GM19395 (cell line): ENCODE results near the gene ZP1.
"Not testable (repeated sequence)": the region's sequence is repeated elsewhere in the genome, so short reads cannot be mapped to it uniquely, and the experiment has no call there.

Experiments used
- ATAC-seq: cut with Tn5 transposase; IDR thresholded peaks from one replicate; pipeline ENCODE4 v1.9.1; 2021; ENCODE audit warnings: mild to moderate bottlenecking, moderate library complexity; ENCODE audit not compliant: unreplicated experiment

Gene ZP1, protein sequence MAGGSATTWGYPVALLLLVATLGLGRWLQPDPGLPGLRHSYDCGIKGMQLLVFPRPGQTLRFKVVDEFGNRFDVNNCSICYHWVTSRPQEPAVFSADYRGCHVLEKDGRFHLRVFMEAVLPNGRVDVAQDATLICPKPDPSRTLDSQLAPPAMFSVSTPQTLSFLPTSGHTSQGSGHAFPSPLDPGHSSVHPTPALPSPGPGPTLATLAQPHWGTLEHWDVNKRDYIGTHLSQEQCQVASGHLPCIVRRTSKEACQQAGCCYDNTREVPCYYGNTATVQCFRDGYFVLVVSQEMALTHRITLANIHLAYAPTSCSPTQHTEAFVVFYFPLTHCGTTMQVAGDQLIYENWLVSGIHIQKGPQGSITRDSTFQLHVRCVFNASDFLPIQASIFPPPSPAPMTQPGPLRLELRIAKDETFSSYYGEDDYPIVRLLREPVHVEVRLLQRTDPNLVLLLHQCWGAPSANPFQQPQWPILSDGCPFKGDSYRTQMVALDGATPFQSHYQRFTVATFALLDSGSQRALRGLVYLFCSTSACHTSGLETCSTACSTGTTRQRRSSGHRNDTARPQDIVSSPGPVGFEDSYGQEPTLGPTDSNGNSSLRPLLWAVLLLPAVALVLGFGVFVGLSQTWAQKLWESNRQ

DNA sequence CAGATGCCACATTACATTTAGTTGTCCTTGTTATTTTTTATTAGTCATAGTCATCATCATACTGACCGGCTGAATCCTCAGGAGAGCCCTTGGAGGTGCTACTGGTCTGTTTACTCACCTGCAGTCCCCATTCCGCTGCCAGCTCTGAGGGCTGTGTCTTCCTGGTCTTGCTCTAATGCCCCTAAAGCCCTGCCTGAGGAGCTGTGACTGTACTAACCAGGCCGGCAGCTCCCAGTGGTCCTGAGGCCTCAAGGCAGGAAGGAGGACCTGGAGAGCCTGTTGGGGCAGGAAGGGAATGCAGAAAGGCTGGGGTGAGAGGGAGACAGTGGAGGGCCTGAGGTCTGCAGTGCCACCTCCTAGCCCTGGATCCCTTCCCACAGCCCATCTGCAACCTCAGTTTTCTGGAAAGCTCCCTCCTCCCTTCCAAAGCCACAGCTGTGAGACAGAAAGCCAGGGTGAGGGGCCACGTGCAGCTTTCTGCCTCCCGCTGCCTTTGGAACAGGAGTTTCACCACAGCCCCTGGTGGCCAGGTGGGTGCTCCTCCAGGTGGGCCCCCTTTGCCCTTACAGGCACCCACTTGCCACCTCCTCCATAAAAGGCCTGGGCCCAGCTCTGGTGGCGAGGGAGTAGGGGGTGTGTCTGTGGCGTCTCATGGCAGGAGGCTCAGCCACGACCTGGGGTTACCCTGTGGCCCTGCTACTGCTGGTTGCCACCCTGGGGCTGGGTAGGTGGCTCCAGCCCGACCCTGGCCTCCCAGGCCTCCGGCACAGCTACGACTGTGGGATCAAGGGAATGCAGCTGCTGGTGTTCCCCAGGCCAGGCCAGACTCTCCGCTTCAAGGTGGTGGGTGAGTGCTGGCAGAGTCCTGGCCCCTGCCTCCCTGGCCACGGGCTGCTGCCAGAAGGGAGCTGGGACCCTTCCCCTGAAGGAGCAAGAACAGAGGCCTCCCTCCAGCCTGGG is at the start of gene ZP1:
ZP1 (plus strand) TSS at position 632 of the 960 bp plus-strand sequence; CDS start at position 652, 20 bp downstream.
- ATAC-seq: no peak

GRCh38 chr11:60818057-60818456 is 49.3 kb upstream of the ZP1 start:
- ATAC-seq: no peak

DNA sequence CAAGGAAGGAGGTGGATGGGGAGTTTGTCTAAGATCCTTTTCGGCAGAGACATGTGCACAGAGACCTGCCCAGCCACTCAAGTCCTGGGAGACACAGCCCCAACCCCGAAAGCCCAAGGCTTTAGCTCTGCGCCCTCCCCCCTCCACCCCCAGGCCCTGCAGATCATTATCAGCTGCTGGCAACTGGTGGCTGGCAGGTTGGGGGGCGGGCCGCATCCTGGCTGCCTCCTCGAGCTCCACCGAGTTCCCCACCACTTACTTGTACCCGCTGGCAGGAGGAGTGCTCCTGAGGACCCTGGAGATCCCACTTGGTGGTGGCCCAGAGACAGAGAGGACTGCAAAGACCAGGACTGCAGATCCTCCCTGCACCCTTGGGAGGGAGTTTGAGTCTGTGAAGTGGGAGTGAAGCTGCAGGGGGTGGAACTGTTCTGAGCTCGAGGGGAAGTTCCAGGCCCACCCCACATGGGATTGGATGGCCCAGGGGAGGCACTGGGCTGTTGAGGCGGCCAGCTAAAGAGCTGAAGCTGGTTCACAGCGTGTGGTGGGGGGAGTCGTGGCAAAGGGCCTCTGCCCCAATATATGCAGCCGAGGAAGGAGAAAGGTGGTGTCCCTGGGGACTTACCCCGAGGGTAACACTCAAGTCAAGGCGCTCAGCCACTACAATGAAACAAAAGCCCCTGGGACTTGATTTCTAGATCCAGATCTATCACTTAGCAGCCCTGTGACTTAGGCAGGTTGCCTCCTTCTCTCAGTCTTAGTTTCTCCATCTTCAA is 45.3 kb upstream of the ZP1 start:
- ATAC-seq: no peak

DNA sequence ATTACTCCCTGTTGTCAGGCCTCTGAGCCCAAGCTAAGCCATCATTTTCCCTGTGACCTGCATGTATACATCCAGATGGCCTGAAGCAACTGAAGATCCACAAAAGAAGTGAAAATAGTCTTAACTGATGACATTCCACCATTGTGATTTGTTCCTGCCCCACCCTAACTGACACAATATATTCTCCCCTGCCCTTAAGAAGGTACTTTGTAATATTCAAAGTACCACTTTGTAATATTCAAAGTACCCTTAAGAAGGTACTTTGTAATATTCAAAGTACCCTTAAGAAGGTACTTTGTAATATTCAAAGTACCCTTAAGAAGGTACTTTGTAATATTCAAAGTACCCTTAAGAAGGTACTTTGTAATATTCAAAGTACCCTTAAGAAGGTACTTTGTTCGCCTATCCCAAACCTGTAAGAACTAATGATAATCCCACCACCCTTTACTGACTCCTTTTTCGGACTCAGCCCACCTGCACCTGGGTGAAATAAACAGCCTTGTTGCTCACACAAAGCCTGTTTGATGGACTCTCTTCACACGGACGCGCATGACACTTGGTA is 43.5 kb upstream of the ZP1 start:
- ATAC-seq: not testable (repeated sequence)

DNA sequence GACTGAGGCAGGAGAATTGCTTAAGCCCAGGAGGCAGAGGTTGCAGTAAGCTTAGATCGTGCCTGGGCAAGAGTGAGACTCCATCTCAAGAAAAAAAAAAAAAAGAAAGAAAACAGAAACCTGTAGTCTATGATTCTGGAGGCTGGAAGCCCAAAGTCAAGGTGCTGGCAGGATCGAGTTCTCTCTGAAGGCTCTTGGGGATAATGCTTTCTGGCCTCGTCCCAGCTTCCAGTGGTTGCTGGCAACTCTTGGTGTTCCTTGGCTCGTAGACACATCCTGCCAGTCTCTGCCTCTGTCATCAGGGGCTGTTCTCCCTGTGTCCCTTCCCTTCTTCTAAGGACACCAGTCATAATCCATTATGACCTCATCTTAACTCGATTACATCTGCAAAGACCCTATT is 42.2 kb upstream of the ZP1 start:
- ATAC-seq: no peak

DNA sequence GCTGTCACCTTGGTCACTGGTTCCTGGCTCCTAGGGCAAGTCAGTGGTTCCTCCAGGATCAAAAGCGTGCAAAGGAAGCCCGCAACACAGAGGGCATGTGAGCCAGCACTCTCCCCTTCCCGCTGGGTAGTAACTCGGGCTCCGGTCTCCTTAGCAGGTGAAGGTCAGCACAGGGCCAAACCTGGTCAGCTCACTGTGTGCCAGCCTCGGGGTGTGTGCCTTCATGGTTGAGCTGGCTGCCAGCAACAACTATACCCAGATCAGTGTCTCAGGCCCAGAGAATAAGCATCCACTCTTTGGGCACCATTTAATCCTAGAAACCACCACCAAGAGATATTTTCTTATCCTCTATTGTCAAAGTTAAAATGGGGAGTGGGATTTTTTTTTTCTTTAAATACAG is 41.6 kb upstream of the ZP1 start:
- ATAC-seq: no peak

DNA sequence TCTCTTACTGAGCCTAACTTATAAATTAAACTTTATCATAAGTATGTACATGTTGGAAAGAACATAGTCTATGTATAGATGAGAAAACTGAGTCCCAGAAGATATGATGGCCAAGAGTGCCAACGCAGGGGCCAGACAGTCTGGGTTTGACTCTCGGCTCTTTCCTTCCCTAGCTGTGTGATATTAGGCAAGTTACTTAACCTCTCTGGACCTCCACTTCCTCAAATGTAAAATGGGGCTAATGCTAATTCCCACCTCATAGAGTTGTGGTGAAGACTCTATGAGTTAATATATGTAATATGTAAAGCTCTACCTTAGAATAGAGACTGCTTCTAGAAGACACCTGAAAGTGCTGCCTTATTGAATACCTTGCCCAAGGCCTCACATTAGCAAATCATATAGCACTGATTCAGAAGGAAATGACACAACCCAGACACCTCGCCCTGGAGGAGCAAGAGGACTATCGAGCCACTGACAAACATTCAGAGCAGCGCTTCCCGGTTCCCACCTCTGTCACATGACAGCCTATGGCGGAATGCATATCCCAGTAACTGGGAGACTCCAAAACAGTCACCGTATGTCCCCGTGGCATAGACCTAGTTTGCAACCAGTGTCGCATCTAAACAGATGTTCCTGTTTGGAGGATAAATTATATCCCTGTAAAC is 36.7 kb upstream of the ZP1 start:
- no peak for ATAC-seq

DNA sequence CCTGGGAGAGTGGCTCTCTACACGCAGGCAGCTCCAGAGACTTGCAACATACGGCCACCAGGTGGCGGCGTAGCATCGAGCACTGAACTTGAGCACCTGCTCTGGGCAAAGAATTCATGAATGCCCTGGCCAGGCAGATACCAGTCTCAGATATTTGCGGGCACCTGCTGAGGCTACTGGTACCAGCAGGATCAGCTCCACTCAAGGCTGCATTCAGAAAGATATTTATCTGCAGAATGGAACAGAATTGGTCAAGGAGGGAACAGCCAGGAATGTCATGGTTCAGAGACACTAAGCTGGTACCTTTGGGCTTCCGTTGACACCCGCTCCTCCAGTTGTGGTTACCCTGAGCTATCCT is 36.2 kb upstream of the ZP1 start:
- ATAC-seq: peak; percentile 75

- ATAC-seq: no peak
These were observed 35.8 kb upstream of the ZP1 start for GRCh38 chr11:60831501-60832079.

DNA sequence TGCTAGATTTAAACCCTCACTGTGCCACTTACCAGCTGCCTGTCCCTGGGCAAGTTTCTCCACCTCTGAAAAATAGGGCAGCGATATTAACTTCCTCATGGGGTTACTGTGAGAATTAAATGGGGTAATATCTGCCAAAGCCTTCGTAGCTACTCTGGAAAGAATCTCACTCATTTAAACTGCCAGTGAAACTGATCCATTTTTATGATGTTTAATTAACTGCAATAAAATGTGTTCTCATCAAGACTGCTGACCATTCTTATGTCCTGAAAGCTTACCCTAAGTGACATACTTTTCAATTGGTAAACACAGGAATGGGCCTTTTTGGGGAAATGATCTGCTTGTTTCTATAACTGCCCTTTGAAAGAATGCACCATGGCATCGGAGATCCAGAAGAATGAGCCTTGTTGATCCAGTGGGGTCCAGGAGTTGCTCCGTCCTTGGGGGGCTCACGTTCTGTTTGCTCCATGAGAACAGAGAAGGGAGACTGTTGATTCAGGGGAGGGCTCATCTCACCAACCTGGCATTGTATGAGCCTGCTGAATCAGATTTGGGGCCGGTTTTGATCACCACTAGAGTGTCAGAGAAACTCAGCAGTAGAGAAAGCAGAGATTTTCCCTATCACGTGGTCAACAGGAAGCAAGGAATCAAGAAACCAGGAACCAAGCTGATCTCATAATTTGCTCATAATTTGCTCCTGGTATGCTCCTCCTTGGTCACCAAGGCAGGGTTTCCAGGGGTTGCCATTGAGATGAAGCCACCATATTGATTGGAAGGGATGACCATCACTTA is 32.4 kb upstream of the ZP1 start:
- ATAC-seq: no peak

- no peak for ATAC-seq
These were observed 31.9 kb upstream of the ZP1 start for GRCh38 chr11:60835534-60835846.

- ATAC-seq: no peak
These were observed 30.4 kb upstream of the ZP1 start for GRCh38 chr11:60836866-60837515.

DNA sequence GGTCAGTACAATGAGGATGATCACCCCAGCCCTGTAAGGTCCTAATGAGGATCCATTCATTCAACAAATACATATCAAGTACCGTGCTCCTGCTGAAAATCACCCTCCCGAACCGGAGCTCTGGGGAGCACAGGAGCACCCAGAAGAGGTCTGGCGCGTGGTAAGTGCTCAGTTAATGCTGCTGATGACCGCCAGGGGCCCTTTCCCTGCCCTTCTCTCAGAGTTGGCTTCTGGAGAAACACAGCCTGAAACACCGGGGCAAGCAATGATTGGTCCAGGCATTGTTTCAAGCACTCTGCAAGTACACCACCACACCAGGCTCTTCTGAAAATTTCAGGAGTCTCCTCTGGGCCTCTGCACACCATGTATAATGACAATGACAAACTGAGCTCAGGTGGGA is 29.2 kb upstream of the ZP1 start:
- no peak for ATAC-seq

DNA sequence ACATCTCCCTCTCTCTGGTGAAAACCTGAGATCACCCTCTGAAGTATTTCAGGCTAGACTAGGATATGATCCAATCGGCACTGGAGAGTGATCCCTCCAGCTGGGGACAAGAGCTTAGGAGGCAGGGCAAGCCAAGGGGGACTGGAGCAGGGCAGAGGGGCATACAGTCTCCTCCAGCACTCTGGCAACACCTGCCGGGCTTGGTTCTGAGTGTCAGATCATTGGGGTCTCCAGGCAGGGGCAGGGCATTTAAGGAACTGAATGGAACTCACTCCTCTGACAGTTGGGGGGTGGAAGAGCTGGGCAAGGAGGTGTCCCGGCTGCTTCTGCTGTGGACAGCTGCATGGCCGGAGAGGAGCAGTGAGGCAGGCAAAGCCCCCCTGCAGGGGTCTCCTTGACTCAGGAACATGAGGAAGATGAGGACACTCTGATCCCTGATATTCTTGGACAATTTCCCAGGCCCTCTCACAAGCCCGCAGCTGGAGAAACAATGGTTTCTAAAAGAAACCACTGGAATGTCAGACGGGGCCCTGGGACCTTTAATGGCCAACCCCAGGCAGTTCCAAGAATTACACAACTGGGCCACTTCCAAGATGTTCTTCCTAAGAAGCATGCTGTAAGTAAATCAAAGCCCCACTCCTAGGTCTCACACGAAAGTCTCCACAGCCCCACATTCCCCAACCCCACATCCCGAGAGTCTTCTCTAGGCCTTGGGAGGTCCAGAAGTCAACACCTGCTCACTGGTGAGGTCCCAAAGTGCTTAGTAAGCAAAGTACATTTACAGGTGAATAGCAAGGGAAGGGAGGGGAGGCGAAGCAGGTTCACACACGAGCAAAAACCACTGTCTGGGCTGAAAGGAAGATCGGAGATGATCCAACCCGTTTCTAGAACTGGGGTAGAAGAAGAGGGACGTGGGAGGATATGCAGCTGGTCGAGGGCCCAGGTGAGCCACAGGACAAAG is 26.6 kb upstream of the ZP1 start:
- no peak for ATAC-seq

DNA sequence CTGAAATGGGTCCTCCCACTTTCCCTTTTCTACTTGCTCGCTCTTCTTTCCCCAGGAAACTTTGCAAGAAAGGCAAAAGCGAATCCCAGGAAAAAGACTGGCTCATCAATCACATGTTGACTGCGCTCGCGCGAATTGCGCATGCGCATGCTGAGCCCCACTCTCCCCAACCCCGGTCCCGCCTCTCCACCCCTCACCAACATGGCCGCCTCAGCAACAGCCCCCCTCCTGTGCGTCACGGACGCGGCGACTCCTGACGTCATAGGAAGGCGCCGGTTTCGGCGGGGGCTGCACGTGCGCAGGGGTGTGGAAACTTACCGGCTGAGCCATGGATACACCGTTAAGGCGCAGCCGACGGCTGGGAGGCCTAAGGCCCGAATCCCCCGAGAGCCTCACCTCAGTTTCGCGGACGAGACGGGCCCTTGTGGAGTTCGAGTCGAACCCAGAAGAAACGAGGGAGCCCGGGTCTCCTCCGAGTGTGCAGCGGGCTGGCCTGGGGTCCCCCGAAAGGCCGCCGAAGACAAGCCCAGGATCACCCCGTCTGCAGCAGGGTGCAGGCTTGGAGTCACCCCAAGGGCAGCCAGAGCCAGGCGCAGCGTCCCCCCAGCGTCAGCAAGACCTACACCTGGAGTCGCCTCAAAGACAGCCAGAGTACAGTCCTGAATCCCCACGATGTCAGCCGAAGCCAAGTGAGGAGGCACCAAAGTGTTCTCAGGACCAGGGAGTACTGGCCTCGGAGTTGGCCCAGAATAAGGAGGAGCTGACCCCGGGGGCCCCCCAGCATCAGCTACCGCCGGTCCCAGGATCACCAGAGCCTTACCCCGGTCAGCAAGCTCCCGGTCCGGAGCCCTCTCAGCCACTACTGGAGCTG is 25.3 kb upstream of the ZP1 start, which contains the start of gene CCDC86:
CCDC86 (plus strand) TSS at position 317 of the 871 bp plus-strand sequence; CDS start at position 329, 12 bp downstream.
- peak; percentile 70 for ATAC-seq
